ENCODE data around the gene TMEM191C.
"Not testable (repeated sequence)": the region's sequence is repeated elsewhere in the genome, so short reads cannot be mapped to it uniquely, and the experiment has no call there.

TMEM191C gene

DNA sequence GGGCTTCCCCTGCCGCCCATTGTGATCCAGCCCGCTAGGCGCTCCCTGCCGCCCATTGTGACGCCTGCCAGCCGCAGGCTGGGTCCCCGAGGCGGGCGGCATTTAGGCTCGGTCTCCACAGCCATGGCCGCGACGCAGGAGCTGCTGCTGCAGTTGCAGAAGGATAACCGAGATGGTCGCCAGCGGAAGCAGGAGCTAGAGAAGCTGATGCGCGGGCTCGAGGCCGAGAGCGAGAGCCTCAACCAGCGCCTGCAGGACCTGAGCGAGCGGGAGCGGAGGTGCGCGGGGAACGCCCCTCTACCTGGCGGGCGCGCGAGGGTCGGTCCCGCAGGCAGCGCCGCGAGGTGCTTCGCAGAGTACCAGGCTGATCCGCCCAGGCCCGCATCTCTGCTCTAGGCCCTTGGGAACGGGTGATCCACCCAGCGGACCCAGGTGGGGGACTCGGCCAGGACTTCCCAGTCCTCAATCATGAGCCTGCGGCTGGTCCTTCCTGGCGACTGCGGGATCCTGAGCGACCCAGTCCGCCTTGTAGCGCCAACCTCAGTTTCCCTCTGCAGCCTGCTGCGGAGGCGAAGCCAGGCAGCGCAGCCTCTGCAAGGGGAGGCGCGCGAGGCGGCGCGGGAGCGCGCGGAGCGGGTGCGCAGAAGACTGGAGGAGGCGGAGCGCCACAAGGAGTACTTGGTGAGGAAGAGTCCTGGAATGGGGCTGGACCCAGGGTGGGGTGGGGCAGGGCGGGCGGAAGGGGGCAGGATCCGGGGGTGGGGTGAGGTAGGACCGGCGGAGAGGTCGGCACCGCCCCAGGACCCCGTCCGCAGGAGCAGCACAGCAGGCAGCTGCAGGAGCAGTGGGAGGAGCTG is at the start of gene TMEM191C:
TMEM191C (plus strand) TSS at position 51 of the 857 bp plus-strand sequence; CDS start at position 124, 73 bp downstream.
- not testable (repeated sequence) for FAIRE-seq

DNA sequence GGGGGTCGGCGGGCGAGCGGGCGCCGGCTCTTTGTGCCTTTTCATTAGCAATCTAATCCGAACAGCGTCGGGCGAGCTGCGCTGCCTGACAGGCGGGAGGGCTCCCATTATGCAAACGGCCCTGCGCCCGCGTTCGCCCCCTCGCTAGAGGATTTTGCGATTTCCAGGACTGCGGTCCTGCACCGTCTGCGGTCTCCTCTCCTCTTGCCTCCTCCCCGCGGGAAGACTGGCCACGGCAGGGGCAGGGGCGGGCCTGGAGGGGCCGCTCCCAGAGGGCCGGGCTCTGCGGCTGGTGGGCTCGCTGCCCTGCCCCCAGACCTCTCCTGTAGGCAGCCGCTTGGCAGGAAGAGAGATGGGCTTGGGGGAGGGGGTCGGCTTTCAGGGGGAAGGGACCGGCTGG is 49.3 kb upstream of the TMEM191C start:
- not testable (repeated sequence) for FAIRE-seq

DNA sequence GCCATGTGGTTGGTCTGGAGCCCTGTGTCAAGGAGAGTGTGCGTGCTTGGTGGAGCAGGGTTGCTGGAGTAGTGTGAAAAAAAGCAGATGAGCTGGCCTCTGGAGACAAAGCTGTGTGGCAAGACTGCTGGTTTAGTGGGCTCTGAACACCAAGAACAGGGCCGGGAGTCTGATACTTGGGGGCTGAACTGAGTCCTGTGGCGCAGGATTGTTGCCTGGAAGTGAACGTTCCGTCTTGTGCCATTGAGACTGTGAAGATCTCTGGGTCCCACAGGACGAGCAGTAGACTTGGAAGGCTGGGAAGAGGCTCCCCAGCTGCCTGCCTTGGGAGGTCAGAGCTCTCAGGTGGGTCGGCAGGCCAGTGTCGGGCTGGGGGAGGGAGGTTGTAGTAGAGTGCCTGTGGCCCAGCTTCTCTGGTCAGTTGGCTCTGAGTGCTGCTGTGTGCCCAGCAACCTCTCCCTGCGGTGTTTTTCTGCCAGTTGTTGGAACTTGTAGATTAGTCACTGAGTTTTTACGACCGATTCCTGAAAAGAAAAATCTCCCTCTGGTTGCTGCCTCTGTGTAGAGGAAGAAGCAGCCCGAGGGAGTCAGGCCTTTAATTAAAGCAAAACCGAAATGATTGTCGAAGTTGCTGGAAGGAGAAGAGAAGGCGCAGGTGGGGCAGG is 48.1 kb upstream of the TMEM191C start:
- FAIRE-seq = not testable (repeated sequence)

DNA sequence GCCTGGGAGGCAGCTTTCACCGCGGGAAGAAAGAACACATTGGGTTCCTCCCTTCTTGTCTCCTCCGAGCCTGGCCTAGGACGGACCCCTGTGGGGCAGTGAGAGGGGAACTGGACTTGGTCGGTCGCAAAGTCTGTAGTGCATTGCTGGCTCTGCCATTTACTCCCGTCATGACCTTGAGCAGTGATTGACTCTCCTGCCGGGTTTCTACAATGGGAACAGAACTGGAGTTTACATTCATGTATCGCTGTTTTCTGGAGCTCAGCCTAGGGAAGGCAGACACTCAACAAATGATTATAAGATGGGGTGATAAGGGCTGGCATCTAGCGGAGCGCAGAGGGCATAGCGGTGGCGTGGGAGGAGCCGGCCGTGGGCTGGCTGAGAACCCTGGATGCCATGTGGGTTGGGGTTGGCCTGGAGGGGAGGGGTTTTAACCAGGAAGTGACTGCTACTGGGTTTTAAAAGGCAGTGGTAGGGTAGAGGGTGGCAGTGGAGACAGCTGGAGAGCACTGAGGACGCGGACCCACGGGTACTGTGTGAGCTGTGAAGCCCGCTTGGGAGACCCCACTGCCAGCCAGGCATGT is 46.9 kb upstream of the TMEM191C start:
- not testable (repeated sequence) for FAIRE-seq

DNA sequence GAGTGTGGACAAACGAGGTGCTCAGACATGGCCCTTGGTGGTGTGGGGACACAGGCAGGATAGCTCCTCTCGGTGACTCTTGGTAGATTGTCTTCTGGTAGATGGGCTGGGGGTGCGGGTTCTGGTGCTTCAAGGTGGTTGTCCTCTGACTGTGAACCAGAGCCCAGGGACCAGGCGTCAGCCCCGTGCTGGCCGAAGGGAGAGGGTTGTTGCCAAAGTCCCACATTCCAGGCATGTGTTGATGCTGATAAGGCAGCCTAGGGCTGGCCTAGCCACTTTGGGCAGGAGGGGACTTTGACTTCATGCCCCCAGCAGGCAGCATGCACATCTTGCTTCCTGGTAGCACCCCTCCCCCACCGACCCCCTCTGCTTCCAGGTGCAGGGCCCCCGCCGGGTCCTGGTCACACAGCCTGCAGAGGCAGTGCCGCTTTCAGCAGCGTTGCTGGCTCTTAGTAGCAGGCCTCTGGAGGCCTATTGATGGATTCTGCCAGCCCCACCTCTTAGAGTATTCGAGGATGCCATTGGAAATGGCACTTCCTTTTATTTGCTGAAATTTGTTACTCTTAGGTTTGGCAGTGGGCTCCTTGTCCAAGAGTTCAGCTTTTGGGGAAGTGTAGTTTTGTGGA is 43.0 kb upstream of the TMEM191C start:
- FAIRE-seq = not testable (repeated sequence)

DNA sequence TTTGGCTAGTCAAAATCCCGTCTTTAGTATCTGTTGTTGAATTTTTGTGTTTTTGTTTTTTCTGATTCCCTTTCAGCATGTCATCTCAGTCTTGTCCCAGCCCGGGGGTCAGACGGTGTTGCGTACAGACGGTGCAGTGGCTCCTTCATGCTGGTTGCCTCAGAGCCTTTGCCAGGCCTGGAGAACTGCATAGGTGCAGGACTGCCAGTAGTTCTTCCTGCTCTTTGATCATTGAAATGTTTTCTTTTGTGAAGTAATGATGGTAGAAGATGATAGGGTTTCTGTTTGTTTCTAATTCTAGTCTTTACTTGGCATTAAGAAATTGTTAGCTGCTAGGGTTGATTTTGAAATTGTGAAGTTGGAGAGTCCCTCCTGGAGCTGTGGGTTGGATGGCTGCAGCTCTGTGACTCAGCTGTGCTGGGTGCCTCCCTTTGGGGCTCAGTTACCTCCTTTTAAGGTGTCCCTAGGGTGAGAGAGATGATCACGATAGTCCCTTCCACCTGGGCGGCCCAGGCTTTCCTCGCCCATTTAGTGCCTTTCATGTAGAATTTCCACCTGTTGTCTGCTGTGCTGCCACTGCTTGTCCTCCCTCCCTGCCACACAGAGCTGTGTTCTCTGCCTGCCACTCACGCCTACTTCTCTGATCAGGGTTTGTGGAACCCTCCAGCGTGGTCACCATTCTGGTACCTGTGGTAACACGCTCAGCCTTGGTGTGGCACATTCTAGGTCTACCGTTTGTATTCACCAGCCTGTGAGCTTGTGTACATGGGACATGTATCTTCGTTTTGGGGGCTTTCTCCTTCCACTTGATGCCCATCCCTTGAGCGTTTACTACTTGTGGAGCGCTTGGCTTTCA is 32.6 kb upstream of the TMEM191C start:
- FAIRE-seq = not testable (repeated sequence)

DNA sequence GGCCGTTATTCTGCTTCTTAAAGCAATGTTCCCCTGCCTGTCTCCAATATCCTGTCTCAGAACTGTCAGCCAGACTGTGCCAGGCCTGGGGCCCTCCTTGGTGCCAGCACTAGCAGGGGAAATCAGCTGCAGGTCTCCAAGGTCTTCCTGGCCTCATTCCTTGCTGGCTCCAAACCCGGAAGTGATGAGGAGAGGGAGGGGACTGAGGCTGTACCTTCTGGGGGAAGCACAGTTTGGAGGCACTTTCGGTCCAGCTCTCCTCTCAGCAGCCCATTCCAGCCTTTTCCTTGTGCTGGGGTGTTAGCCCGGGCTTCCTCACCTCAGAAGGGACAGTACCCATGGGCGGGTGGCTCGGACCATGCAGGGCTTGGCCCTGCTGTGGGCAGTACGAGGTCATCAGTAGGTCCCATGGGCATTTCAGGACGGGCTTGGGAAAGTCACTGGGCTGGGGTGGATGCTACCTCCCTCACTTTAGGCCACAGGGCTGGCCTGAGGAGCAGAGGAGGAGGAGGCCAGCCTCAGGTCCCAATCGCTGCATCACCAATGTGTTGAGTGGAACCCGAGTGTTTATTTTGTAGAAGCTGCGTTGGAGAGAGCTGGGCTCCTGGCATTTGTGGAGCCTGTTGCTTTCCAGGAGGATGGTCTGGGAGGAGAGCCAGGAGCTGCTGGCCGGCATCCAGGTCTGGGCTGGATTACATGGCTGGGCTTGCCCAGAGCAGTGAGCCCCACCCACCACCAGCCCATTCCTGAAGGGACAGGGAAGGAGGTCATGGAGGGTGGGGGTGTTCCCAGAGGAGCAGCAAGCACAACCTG is 31.0 kb upstream of the TMEM191C start:
- FAIRE-seq = peak; percentile 75

DNA sequence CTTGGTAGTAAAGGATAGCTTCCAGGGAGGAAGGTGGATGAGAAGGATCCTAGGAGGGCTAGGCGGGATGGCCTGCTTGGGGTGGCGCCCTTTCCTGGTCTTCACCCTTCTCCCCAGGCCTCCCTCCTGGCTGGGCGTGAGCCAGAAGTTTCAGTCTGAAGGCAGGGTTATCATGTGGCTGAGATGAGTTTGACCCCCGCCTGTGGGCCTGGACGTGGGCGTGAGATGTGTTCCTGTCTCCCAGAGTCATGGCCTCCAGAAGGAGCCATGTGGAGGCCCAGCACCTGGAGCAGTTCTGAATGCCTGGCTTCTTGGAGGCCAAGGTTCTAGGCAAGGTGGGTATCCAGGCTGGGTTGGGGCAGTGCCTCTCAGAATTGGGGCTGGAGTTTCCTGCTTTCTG is 29.2 kb upstream of the TMEM191C start:
- FAIRE-seq = not testable (repeated sequence)

DNA sequence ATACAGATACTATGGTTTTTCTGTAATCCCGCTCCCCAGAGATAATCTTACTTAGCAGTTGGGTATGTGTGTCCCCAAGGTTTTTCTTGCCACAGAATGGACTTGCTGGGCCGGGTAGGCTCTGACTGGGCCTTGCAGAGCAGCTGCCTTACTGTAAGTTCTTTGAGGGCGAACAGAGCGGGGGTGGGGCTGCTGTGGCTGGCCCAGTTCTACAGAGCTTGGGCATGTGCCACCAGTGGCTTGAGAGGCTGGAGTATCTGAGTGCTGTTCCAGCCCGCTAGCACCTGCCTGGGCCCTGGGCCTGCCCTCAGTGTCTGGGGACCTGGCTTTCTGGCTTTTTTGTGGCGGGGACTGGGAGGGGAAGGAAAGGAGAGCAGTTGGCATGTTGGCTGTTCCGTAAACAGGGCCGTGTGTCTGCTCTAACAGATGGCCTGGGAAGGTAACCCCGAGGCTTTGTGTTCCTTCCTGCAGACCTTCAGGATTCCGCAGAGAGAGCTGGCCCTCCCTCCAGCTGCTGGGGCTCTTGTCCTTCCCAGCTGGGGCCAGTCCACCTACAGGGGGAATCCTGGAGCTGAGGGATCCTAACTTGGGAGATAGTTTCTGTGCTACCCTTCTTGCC is 27.1 kb upstream of the TMEM191C start:
- FAIRE-seq = not testable (repeated sequence)

DNA sequence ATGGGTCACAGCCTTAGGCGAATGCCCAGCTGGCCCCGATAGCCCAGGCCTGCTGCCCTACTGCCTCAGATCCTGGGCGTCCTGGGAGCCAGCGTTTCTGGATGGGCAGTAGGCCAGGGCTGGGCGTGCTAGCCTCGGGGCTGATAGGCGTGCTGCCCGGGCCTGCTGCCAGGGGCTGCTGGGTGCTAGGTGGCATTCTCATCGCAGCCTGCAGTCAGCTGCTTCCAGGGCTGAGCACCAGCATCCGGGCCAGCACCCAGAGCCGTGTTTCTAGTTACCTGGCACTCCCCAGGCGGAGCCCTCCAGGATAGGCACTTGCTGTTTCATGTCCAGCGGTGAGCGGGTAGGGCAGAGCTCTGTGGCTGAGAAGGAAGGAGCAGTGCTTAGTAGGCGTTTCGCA is 26.5 kb upstream of the TMEM191C start:
- not testable (repeated sequence) for FAIRE-seq

DNA sequence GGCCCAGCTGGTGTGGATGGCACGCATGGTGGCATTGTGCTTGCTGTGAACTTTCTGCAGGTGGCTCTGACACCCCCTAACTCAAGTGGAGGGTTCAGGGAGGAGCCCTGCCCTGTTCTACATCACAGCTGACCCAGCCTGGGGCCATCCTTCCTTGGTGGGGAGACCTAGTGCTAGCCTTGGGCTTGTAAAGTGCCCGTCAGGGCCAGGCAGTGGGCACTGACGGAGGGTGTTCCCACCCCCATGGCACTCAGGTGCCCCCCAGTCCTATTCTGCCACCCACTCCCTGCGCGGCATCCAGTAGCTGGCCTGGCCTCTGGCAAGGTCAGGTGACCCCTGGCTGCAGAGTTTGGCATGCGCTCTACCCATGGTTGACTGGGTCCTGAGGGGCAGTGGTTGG is 26.0 kb upstream of the TMEM191C start:
- FAIRE-seq = not testable (repeated sequence)

DNA sequence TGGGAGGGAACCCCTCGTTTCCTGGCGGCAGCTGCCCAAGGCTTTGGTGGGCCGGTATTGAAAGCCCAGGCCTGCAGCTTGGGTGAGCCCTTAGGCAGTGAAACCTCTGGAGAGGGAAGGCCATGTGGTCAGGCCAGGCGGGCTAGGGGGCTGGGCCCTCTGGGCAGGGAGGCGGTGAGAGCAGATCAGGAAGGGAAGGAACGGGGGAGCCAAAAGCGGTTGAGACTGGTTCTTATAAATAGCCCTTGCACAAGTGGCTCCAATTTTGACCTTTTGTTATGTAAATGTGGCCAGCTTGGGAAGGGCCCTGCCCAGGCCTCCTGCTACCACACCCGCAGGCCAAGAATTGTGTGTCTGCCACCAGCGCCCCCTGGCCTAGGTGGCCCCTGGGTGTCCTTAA is 25.1 kb upstream of the TMEM191C start:
- FAIRE-seq = not testable (repeated sequence)

DNA sequence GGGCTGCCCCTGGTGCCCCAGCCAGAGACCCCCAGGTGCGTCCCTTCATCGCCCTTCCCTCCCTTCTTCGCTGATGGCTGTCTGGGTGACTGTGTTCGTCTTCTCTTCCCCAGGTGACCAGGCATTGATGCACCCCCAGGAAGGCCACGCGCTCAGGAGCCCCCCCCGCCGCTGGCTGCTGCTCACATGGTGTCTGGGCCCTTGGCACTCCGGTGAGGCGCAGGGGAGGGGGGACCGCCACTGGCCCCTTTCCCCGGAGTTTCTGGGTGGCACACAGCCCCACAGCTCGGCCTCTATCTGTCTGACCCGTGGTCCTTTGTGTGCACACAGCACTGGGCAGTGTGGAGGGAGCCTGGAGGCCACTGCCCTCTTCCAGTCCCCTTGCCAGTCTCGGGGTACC is 24.5 kb upstream of the TMEM191C start:
- FAIRE-seq = not testable (repeated sequence)

DNA sequence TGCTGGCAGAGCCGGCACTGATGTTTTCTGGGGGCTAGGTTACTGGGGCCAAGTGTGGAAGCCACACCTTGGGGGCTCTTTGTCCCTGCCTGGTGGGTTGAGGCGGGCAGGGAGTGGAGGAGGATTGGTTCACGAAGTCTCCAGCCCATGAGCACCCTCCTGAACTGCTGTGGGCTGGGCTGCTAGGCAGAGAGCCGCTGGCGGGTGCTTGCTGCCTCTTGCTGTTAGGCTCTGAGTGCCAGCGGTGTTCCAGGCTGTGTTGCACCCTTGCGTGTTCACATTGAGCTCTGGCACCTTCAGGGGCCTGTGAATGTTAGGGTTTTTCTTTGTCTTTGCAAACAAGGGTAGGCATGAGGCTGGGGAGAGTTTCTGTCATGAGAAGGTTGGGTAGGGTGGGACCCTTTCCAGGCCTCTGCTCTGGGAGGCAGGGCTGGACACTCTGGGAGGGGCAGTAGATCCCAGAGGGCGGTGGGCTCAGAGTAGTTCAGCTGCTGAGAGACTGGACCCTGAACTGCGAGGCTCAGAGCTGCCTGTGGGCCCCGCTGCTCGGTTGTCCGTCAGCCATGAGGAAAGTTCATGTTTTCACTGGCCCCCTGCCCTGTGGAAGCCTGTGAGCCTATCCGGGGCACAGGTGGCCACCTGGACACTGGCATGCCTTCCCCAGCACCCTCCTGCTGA is 24.0 kb upstream of the TMEM191C start:
- no peak for FAIRE-seq

DNA sequence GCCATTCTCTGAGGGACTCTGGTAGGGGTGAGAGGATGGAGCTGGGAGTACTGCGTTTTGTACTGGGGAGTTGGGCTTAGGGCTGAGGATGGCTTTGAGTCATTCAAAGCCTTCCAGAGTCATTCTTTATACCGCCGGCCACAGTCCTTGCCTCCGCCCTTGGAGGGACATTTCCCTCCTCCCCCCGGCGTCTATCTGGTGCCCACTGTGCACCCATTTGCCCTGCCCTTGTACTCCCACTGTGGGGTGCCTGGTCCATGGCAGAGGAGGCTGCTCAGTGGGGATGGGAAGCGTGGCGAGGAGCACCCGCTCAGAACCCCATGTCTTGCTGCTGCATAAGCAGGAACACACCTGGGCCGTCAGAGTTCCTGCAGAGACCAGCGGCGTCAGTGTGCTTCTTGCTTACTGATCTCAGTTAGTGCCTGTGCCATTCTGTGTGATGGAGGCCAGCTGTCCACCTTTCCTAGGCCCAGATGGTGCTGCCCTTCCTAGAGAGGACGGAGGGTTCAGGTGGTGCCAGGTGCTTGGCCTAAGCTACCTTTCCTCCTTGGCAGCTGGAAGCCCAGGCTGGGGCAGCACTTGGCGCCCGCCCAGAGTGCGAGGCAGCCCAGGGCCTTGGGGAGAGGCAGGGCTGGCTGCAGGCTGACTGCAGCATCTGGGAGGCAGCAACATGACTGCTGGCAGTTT is 23.3 kb upstream of the TMEM191C start:
- FAIRE-seq = no peak

DNA sequence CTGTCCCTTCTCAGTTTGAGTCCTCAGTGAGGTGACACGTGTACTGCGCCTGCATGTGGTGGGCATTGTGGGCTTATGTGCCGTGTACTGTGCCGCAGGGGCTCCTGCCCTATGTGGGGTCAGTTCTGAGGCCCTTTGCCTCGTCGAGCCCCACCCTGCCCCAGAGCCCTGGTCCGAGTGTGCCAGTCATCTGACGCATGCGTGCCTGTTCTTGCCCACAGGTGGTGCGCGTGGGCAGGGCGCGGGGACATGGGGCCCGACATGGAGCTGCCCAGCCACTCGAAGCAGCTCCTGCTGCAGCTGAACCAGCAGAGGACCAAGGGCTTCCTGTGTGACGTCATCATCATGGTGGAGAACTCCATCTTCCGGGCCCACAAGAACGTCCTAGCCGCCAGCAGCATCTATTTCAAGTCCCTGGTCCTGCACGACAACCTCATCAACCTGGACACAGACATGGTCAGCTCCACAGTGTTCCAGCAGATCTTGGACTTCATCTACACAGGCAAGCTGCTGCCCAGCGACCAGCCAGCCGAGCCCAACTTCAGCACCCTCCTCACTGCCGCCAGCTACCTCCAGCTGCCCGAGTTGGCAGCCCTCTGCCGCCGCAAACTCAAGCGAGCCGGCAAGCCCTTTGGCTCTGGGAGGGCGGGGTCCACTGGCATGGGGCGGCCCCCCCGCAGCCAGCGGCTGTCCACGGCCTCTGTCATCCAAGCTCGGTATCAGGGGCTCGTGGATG is 22.3 kb upstream of the TMEM191C start:
- FAIRE-seq = no peak

DNA sequence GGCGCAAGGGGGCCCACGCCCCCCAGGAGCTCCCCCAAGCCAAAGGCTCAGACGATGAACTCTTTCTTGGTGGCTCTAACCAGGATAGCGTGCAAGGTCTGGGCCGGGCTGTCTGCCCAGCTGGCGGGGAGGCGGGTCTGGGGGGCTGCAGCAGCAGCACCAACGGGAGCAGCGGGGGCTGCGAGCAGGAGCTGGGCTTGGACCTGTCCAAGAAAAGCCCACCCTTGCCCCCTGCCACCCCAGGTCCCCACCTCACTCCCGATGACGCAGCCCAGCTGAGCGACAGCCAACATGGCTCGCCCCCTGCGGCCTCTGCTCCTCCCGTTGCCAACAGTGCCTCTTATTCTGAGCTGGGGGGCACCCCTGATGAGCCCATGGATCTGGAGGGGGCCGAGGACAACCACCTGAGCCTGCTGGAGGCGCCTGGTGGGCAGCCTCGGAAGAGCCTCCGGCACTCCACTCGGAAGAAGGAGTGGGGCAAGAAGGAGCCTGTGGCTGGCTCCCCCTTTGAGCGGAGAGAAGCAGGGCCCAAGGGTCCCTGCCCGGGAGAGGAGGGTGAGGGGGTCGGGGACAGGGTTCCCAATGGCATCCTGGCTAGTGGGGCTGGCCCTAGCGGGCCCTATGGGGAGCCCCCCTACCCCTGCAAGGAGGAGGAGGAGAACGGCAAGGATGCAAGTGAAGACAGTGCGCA is 21.6 kb upstream of the TMEM191C start:
- no peak for FAIRE-seq
